Midbrain (tissue), 1 donor: Measurements from ENCODE around the gene DCP1B.

Experiments
- DNase-seq: peaks from one replicate; lab custom pipeline; 2025; lab: John Stamatoyannopoulos, UW

Gene DCP1B

GRCh38 chr12:1919284-1919683 is 85.0 kb downstream of the DCP1B start:
- DNase-seq: no peak

DNA sequence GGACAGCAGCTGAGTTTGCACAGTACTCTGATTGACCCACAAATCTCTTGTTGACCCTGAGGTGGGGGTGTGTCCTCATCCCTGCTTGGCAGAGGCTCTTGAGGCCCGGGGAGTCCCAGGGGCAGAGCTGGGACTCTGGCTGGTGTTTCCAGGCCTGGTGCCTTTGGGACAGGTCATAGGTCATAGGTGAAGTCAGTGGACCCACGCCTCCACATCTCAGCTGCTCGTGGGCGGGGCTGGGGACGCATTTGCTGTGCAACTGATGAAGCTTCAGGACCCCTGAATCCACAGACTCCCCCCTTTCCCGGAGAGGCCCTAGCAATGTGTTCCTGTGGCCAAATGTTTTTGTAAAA is 85.4 kb downstream of the DCP1B start:
- DNase-seq: no peak

- no peak for DNase-seq
These were observed 86.0 kb downstream of the DCP1B start, which contains the start of gene CACNA2D4 for GRCh38 chr12:1918081-1918883. Gene CACNA2D4 (minus strand): TSS chr12:1918652. CDS start chr12:1918473, 179 bp downstream.

DNA sequence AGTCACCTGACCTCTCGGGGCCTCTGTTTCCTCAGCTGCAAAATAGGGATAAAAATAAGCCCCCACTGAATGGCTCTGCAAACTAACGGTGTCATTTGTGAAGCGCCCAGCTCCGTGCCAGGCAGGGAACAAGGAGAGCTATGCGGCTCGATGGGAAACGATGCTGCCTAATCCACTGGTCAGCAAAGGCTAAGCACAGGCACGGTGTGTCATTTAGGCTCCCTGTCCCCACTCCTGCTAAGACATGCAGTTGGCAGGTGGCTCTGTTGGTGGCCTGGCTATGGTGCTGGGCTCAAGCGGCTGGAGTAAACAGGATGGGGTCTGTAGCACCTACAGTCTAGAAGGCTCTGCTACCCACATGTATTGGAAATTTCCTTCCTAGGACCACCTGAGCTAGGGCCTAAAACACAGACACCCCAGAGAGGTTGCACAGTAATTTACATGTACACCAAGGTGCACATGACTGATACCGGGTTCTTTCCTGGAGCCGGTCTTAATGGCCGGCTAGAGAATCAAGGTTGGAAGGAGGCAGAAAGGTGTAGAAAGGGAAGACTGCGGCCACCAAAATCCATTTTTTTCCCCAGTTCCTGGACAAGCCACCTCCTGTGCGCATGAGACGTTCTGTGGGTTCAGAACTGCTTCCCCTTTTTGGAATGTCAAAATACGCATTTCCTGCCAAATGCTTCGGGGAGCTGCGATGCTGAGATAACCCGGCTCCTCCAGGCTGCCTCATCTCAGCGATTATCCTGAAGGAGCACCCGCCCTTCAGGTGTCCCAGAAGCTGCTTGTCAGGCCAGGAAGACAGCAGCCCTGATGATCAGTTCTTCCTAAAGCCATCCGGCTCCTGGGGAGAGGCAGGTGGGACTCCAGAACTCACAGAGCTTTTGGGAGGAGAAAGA is 86.8 kb downstream of the DCP1B start:
- DNase-seq: no peak

DNA sequence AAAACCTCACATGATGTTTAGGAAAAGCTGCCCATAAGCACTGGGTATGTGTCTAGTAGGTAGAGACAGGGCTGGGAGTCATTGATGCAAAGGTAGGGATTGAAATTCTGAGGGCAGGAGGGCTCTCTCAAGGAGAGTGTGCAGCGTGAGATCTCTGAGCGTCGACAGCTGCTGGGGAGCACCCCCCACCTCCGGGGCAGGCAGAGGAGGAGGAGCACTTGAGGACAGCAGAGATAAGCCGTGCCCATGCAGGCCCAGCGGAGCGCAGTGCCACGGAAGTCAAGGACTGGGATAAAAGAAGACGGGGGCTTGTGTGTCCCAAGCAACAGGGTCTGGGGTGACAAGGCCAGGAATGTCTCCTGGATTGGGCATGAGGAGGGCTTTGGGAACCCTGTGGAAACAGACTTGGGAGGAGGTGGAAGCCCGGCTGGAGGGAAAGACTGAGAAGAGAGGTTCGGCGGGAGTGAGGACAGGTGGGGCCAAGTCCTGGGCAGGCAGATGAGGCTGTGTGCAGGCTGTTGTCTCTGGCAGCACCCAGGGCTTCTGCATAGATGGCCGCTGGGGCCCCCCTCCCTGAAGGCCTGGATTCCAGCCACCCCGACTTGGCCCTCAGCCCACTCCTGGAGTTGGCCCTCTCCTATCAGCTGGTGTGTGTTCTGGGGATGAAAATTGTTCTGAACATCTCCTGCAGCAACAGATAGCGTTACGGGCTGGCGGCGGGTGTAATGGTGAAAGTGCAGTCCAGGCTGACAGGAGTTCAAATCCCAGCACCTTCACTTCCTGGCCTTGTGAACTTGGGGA is 87.7 kb downstream of the DCP1B start:
- DNase-seq: peak; percentile 17

GRCh38 chr12:1915082-1915968 is 88.9 kb downstream of the DCP1B start:
- DNase-seq: no peak

DNA sequence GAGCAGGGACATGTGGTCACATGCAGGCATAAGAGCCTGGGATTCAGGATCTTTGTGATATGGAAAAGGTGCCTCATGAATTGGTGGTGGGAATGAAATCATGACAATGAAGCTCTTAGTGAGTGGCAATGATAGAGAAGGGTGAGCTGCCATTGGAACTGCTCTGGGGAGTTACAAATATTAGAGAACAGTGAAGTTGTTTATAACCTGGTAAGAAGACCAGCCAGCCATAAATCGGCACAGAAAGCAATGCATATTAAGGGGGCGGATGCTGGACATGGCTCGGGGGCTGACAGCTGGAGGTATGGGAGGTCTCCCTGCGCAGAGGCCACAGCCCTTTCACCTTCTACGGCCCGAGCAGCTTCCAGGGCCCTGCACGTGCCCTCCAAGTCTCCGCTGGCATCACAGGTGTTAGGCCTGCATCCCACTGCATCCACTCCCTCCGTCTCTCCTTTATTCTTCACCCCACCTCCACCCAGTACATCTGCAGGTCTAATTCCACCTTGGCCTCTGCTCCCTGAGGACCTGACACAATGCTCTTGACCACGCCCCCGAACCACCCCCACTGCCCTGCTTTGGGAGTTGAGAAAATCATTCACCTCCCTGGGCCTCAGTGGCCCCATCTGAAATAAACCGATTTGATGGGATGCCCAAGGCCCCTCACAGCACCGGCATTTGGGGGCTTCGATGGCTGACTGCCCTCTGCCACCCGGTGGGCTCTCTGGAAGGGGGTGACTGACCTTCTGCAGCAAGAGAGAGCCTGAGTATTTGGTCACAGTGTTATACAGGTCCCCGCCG is 89.9 kb downstream of the DCP1B start:
- no peak for DNase-seq

GRCh38 chr12:1913377-1914113 is 90.7 kb downstream of the DCP1B start:
- DNase-seq: no peak

GRCh38 chr12:1912580-1913376 is 91.5 kb downstream of the DCP1B start:
- DNase-seq: no peak

DNA sequence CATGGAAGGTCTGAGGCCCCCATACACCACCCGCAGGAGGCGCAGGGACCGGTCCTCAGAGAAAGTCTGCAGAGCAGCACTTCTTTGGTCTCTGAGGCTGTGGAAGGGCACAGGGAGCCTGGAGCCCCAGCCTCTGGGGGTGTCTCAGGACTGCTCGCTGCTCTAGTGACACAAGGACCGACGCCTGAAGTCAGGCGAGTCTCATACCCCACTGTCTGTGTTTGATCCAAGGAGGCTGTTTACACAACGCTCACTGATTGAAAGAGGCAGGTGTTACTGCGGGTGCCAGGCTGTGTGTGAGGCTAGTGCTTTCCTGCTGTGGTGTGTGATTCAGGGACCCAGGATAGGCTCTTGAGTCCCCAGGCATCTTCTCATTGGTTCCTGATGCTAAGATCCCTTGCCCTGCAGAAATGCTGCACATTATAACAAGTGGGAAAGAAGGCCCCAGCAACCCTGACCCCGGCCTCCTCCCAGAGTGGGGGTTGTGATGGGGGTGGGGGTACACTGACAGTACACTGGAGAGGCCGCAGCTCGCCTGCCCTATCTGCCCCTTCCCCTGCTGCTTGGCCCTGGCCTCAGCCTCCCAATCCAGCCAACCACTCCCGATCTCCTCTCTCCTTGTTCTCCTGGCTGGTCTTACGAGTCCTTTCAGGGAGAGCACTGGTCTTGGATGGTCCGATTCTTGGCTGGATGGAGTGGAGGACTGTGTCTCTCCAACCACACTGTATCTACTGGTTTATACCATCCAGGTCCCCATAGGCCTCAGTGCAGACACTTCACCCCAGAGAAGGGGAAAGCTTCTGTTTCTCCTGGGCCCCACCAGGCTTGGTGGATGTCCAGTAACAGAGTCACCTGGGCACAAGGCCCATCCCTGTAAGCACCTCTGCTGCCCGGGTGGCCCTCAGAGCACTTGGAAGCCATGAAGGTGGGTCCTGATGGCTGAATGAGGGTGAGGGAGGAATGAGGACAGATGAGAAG is 92.4 kb downstream of the DCP1B start:
- no peak for DNase-seq

- DNase-seq: no peak
These were observed 93.8 kb downstream of the DCP1B start for GRCh38 chr12:1910468-1910867.

DNA sequence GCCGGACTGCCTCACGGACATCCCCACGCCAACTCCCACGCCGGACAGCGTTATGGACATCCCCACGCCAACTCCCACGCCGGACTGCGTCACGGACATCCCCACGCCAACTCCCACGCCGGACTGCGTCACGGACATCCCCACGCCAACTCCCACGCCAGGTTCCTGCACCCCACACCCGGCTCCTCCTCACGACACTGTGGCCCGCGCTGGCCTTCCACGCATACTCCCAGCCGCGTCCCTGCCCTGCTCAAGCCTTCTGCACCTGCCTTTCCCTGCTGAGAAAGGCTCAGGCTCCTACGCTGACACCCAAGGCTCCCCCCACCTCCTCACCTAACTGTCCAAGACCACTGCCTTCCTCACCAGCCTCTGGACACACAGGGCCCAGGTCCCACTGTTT is 95.5 kb downstream of the DCP1B start:
- DNase-seq: no peak

- no peak for DNase-seq
These were observed 96.3 kb downstream of the DCP1B start for GRCh38 chr12:1907652-1908611.

GRCh38 chr12:1906579-1906978 is 97.7 kb downstream of the DCP1B start:
- no peak for DNase-seq

DNA sequence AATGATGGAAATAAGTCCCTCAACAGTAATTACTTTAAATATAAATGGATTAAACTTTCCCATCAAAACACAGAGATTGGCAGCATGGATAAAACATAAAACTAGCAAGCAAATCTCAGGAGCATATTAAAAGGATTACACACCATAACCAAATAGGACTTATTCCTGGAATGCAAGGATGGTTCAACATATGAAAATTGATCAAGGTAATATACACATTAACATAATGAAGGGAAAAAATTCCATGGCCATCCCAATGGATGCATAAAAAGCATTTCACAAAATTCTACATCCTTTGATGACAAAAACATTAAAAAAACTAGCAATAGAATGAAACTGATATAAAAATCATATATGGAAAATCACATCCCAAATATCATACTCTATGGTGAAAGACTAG is 99.4 kb downstream of the DCP1B start:
- no peak for DNase-seq

DNA sequence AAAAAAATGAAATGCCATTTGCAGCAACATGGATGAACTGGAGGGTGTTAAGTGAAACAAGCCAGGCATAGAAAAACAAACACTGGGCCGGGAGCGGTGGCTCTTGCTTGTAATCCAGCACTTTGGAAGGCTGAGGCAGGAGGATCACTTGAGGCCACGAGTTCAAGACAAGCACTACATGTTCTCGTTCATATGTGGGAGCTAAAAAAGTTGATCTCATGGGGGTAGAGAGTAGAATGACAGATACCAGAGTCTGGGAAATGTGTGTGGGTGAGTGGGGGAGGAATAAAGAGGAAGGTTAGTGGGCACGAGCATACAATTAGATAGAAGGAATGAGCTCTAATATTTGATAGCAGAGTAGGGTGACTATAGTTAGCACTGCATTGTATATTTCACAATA is 107.3 kb downstream of the DCP1B start:
- no peak for DNase-seq
